Neural cell (in vitro differentiated cells): ENCODE results near the gene NMU. TPM values are rescaled to one million over a fixed set of nuclear protein-coding genes. Genes with fewer than 3 reads are reported as not detected.

ENCODE experiments used
- H2AFZ ChIP-seq: fragments of 200-600, 300-800 bp; sonication (generic), shearing (Covaris generic); 2 replicates; pipeline ENCODE4 v1.6.0; 2014; ENCODE audit warnings: low read depth, mild to moderate bottlenecking, antibody characterized with exemption, low read length, moderate library complexity
- H3F3A ChIP-seq: fragments of 200-600 bp; shearing (Covaris generic); 2 replicates; pipeline ENCODE4 v1.6.1; 2016; ENCODE audit warnings: mild to moderate bottlenecking, moderate library complexity, mixed read lengths, antibody characterized with exemption, low read length; ENCODE audit not compliant: insufficient read depth, poor library complexity, severe bottlenecking
- H3K27ac ChIP-seq: fragments of 200-600, 300-800 bp; sonication (generic), shearing (Covaris generic); 2 replicates; pipeline ENCODE4 v1.5.1; 2014; ENCODE audit warnings: mild to moderate bottlenecking, low read length, moderate library complexity
- H3K27me3 ChIP-seq: fragments of 300-800, 200-600 bp; sonication (generic), shearing (Covaris generic); 2 replicates; pipeline ENCODE4 v1.6.0; 2014; ENCODE audit warnings: mild to moderate bottlenecking, low read depth, low read length, moderate library complexity; ENCODE audit not compliant: insufficient read depth
- H3K36me3 ChIP-seq: fragments of 300-800, 200-600 bp; sonication (generic), shearing (Covaris generic); 2 replicates; pipeline ENCODE4 v1.5.1; 2014; ENCODE audit warnings: mild to moderate bottlenecking, antibody characterized with exemption, low read length, moderate library complexity; ENCODE audit not compliant: insufficient read depth
- H3K4me2 ChIP-seq: fragments of 300-800, 200-600 bp; sonication (generic), shearing (Covaris generic); 2 replicates; pipeline ENCODE4 v1.6.0; 2014; ENCODE audit warnings: mild to moderate bottlenecking, low read length
- H3K4me3 ChIP-seq: fragments of 300-800, 200-600 bp; sonication (generic), shearing (Covaris generic); 2 replicates; pipeline ENCODE4 v1.5.1; 2014; ENCODE audit warnings: mild to moderate bottlenecking, low read length, moderate library complexity
- H3K79me2 ChIP-seq: fragments of 200-600 bp; shearing (Covaris generic); replicated peaks from 2 replicates; pipeline ENCODE4 v1.6.0; 2014; ENCODE audit warnings: mild to moderate bottlenecking, low read length, moderate library complexity; ENCODE audit not compliant: insufficient read depth
- H3K9ac ChIP-seq: fragments of 300-800, 200-600 bp; sonication (generic), shearing (Covaris generic); 2 replicates; pipeline ENCODE4 v1.6.1; 2016; ENCODE audit warnings: mild to moderate bottlenecking, low read length, mixed read lengths
- H3K9me2 ChIP-seq: fragments of 200-600 bp; shearing (Covaris generic); 2 replicates; pipeline ENCODE4 v1.6.1; 2016; ENCODE audit warnings: mild to moderate bottlenecking, low read length, mixed read lengths; ENCODE audit not compliant: insufficient read depth
- H3K9me3 ChIP-seq: fragments of 200-600, 300-800 bp; sonication (generic), shearing (Covaris generic); 2 replicates; pipeline ENCODE4 v1.6.1; 2016; ENCODE audit warnings: mild to moderate bottlenecking, mixed run types, low read length, moderate library complexity, mixed read lengths
- H4K20me1 ChIP-seq: fragments of 200-600 bp; shearing (Covaris generic); 2 replicates; pipeline ENCODE4 v1.6.1; 2016; ENCODE audit warnings: mild to moderate bottlenecking, mixed run types; ENCODE audit not compliant: insufficient read depth
- CTCF ChIP-seq: fragments of 450-650 bp; IDR thresholded peaks from 2 replicates; pipeline ENCODE4 v1.5.1; 2014; ENCODE audit warnings: antibody characterized with exemption, mild to moderate bottlenecking, moderate library complexity; ENCODE audit not compliant: poor library complexity, severe bottlenecking
- EP300 ChIP-seq: fragments of 450-650 bp; conservative IDR thresholded peaks from 2 replicates; pipeline ENCODE4 v1.6.1; 2014; ENCODE audit warnings: antibody characterized with exemption, mild to moderate bottlenecking, moderate library complexity; ENCODE audit not compliant: poor library complexity, severe bottlenecking
- EZH2 ChIP-seq: fragments of 200-600, 300-800 bp; shearing (Covaris generic), sonication (generic); IDR thresholded peaks from 2 replicates; pipeline ENCODE4 v1.6.1; 2014; ENCODE audit warnings: antibody characterized with exemption, low read length, borderline replicate concordance, mild to moderate bottlenecking; ENCODE audit not compliant: insufficient read depth, poor library complexity, severe bottlenecking
- MXI1 ChIP-seq: fragments of 450-650 bp; conservative IDR thresholded peaks from 2 replicates; pipeline ENCODE4 v1.6.1; 2014; ENCODE audit warnings: antibody characterized with exemption, mild to moderate bottlenecking; ENCODE audit not compliant: poor library complexity, severe bottlenecking
- POLR2AphosphoS5 ChIP-seq: IDR thresholded peaks from 2 replicates; pipeline ENCODE4 v1.6.1; 2012
- RAD21 ChIP-seq: fragments of 450-650 bp; conservative IDR thresholded peaks from 2 replicates; pipeline ENCODE4 v1.6.1; 2014; ENCODE audit warnings: antibody characterized with exemption, mild to moderate bottlenecking, moderate library complexity
- SMC3 ChIP-seq: fragments of 450-650 bp; conservative IDR thresholded peaks from 2 replicates; pipeline ENCODE4 v1.6.1; 2014; ENCODE audit warnings: antibody characterized with exemption, mild to moderate bottlenecking, moderate library complexity; ENCODE audit not compliant: poor library complexity
- TAF1 ChIP-seq: IDR thresholded peaks from 2 replicates; pipeline ENCODE4 v1.6.1; 2012; ENCODE audit warnings: low read depth
- polyA plus RNA-seq: library from polyadenylated mRNA; depleted of rRNA; stranded (reverse); fragments of >200 nt; gene quantifications from 2 replicates; pipeline ENCODE4 v1.2.3, GENCODE V29; 2014
- TF ChIP-seq, protein P1 (sequence below): IDR thresholded peaks from 2 replicates; pipeline ENCODE4 v1.6.1; 2012; ENCODE audit warnings: borderline replicate concordance

NMU gene
- polyA plus RNA-seq, 1 donor from 2014 or later = 47.2 TPM

- Histone ChIP-seq H3K9me3 (no peaks in the 10 kb centered on the region), H3K27ac (peak overlapping the region; percentile 91), H3K27me3 (no peaks in the 10 kb centered on the region), H2AFZ (no peak overlapping the region), H3F3A (peaks cover 7% of the 10 kb centered on the region), H3K9ac (peak overlapping the region; percentile 88), H3K9me2 (no peaks in the 10 kb centered on the region), H3K4me3 (peak overlapping the region; percentile 98), H3K4me2 (peak overlapping the region; percentile 96), H3K36me3 (no peaks in the 10 kb centered on the region), H4K20me1 (no peaks in the 10 kb centered on the region), H3K79me2 (peaks cover 21% of the 10 kb centered on the region)
- TF ChIP-seq RAD21 (no peak), EP300 (no peak), MXI1 (no peak), EZH2 (no peak), SMC3 (no peak), POLR2AphosphoS5 (no peak), CTCF (no peak), TAF1 (no peak)
- TF ChIP-seq, protein P1, sequence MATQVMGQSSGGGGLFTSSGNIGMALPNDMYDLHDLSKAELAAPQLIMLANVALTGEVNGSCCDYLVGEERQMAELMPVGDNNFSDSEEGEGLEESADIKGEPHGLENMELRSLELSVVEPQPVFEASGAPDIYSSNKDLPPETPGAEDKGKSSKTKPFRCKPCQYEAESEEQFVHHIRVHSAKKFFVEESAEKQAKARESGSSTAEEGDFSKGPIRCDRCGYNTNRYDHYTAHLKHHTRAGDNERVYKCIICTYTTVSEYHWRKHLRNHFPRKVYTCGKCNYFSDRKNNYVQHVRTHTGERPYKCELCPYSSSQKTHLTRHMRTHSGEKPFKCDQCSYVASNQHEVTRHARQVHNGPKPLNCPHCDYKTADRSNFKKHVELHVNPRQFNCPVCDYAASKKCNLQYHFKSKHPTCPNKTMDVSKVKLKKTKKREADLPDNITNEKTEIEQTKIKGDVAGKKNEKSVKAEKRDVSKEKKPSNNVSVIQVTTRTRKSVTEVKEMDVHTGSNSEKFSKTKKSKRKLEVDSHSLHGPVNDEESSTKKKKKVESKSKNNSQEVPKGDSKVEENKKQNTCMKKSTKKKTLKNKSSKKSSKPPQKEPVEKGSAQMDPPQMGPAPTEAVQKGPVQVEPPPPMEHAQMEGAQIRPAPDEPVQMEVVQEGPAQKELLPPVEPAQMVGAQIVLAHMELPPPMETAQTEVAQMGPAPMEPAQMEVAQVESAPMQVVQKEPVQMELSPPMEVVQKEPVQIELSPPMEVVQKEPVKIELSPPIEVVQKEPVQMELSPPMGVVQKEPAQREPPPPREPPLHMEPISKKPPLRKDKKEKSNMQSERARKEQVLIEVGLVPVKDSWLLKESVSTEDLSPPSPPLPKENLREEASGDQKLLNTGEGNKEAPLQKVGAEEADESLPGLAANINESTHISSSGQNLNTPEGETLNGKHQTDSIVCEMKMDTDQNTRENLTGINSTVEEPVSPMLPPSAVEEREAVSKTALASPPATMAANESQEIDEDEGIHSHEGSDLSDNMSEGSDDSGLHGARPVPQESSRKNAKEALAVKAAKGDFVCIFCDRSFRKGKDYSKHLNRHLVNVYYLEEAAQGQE = no peak
Measured at GRCh38 chr4:55547918-55548317, 88.2 kb downstream of the NMU start.

DNA sequence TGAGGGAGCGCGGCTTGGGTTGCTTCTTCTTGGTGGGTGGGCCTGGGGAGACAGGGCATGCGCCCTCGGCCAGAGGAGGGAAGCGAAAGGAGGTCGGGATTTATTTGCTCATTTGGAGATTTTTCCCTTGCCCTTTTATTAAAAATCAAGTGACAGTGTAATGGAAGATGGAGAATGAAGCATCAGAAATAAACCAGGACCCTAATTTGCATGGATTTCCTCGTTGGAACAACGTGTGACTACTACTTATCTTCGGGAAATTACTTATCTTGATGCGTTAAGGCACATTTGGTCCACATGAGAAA lies 88.7 kb downstream of the NMU start:
- TF ChIP-seq POLR2AphosphoS5 (no peak), RAD21 (no peak), CTCF (no peak), SMC3 (no peak), MXI1 (no peak), EZH2 (no peak), TAF1 (no peak), EP300 (no peak)
- TF ChIP-seq, protein P1 = no peak
- Histone ChIP-seq H3K9ac (peak overlapping the region; percentile 88), H3K36me3 (no peaks in the 10 kb centered on the region), H3K4me3 (peak overlapping the region; percentile 98), H3K4me2 (peak overlapping the region; percentile 96), H2AFZ (peak overlapping the region; percentile 91), H3K79me2 (peaks cover 26% of the 10 kb centered on the region), H4K20me1 (no peaks in the 10 kb centered on the region), H3K9me3 (no peaks in the 10 kb centered on the region), H3K27ac (peak overlapping the region; percentile 91), H3K9me2 (no peaks in the 10 kb centered on the region), H3K27me3 (no peaks in the 10 kb centered on the region), H3F3A (peaks cover 7% of the 10 kb centered on the region)
